Activated B cell treated with CpG ODN at 0.5 μM for 24 hours (primary cell): Measurements from ENCODE around the gene TMEM200A. TPM values are rescaled to one million over a fixed set of nuclear protein-coding genes. Genes with fewer than 3 reads are reported as not detected.

ENCODE experiments used
- ATAC-seq: fragments of 200-7000 bp; cut with Tn5 transposase; one replicate; pipeline ENCODE4 v1.10.0; 2021; ENCODE audit warnings: low read depth, mild to moderate bottlenecking, moderate library complexity
- CTCF ChIA-PET: fragments of 350-600 bp; sonication (Branson Sonifier 250); formaldehyde crosslinking; loops from one replicate; lab custom pipeline; 2021; ENCODE audit warnings: antibody characterized with exemption; lab: Charles Lee
- POLR2A ChIA-PET: fragments of 350-600 bp; sonication (Branson Sonifier 250); formaldehyde crosslinking; loops from one replicate; lab custom pipeline; 2021; ENCODE audit warnings: antibody characterized with exemption; lab: Charles Lee
- DNase-seq: peaks from one replicate; pipeline ENCODE4 v3.0.0; 2022
- H3K27ac Mint-ChIP-seq: one replicate; pipeline ENCODE4 v1.8.0; 2020; ENCODE audit warnings: mixed read lengths
- H3K27me3 Mint-ChIP-seq: one replicate; pipeline ENCODE4 v1.8.0; 2021; ENCODE audit warnings: mixed read lengths
- H3K36me3 Mint-ChIP-seq: one replicate; pipeline ENCODE4 v1.8.0; 2021; ENCODE audit warnings: low read depth, mixed read lengths
- H3K4me1 Mint-ChIP-seq: one replicate; pipeline ENCODE4 v1.8.0; 2021; ENCODE audit warnings: mixed read lengths
- H3K4me3 Mint-ChIP-seq: one replicate; pipeline ENCODE4 v1.8.0; 2020; ENCODE audit warnings: mild to moderate bottlenecking, mixed read lengths
- H3K9me3 Mint-ChIP-seq: one replicate; pipeline ENCODE4 v1.8.0; 2020; ENCODE audit warnings: mixed read lengths
- intact Hi-C: fragments of 100-400 bp; cut with micrococcal nuclease; formaldehyde crosslinking; loops from one replicate; pipeline ENCODE4 v1.15.1; 2024
- total RNA-seq: library from RNA; stranded (reverse); gene quantifications from 2 replicates; pipeline ENCODE4 v1.2.3, GENCODE V29; 2022
- TF ChIP-seq, protein P1 (sequence below): fragments of 200-600 bp; IDR thresholded peaks from one replicate; pipeline ENCODE4 v1.8.0; 2022; ENCODE audit warnings: antibody characterized with exemption, mild to moderate bottlenecking

Gene TMEM200A
- total RNA-seq, 1 donor from 2014 or later: 1.1 TPM

DNA sequence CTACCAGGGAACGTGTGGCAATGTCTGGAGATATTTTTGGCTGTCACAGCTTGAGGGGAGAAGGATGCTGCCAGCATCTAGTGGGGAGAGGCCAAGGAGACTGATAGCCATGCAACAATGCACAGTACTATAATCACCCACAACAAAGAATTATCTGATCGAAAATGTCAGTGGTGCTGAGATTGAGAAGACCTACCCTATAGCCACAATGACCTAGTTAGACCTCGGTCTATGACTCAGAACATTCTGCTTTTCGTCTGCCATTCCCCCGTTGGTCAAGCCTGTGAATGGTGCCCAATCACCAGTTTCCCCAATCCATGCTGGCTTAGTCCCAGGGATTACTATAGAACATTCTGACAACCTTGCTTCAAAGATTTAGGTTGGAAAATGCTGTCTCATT, 93.5 kb downstream of the TMEM200A start:
- H3K4me3 Mint-ChIP-seq: no peak overlapping the region
- no peak overlapping the region for H3K27ac Mint-ChIP-seq
- TF ChIP-seq, protein P1, sequence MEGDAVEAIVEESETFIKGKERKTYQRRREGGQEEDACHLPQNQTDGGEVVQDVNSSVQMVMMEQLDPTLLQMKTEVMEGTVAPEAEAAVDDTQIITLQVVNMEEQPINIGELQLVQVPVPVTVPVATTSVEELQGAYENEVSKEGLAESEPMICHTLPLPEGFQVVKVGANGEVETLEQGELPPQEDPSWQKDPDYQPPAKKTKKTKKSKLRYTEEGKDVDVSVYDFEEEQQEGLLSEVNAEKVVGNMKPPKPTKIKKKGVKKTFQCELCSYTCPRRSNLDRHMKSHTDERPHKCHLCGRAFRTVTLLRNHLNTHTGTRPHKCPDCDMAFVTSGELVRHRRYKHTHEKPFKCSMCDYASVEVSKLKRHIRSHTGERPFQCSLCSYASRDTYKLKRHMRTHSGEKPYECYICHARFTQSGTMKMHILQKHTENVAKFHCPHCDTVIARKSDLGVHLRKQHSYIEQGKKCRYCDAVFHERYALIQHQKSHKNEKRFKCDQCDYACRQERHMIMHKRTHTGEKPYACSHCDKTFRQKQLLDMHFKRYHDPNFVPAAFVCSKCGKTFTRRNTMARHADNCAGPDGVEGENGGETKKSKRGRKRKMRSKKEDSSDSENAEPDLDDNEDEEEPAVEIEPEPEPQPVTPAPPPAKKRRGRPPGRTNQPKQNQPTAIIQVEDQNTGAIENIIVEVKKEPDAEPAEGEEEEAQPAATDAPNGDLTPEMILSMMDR: no peak
- no peaks in the 10 kb centered on the region for H3K36me3 Mint-ChIP-seq
- POLR2A ChIA-PET: no interaction called here
- ATAC-seq (no peak), DNase-seq (no peak)
- no peaks in the 10 kb centered on the region for H3K4me1 Mint-ChIP-seq
- intact Hi-C loops: no loop called here
- H3K27me3 Mint-ChIP-seq: peaks cover 6% of the 10 kb centered on the region
- H3K9me3 Mint-ChIP-seq: no peaks in the 10 kb centered on the region
- CTCF ChIA-PET: no interaction called here

DNA sequence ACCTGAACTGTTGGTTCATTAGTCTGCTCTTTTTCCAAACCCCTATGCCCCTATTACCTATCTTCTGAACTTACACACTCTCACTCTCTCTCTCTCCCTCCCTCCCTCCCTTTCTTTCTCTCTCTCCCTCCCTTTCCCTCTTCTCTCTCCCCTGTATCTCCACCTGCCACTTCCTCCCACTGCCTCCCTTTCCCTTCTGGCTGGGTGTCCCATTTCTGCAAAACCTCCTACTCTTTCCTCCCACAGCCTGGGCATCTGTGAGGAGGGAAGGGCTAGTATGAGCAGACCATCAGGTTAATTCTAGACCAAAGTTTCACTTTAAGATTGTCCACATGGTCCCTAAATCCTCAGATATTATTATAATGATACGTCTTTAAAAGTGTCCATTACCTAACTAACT, 95.1 kb downstream of the TMEM200A start:
- ATAC-seq (no peak), DNase-seq (no peak)
- H3K9me3 Mint-ChIP-seq: no peaks in the 10 kb centered on the region
- ChIA-PET POLR2A (no interaction called here), CTCF (no interaction called here)
- no peak overlapping the region for H3K4me3 Mint-ChIP-seq
- no peaks in the 10 kb centered on the region for H3K4me1 Mint-ChIP-seq
- H3K36me3 Mint-ChIP-seq: no peaks in the 10 kb centered on the region
- peaks cover 6% of the 10 kb centered on the region for H3K27me3 Mint-ChIP-seq
- no peak overlapping the region for H3K27ac Mint-ChIP-seq
- intact Hi-C loops: no loop called here
- TF ChIP-seq, protein P1: no peak

DNA sequence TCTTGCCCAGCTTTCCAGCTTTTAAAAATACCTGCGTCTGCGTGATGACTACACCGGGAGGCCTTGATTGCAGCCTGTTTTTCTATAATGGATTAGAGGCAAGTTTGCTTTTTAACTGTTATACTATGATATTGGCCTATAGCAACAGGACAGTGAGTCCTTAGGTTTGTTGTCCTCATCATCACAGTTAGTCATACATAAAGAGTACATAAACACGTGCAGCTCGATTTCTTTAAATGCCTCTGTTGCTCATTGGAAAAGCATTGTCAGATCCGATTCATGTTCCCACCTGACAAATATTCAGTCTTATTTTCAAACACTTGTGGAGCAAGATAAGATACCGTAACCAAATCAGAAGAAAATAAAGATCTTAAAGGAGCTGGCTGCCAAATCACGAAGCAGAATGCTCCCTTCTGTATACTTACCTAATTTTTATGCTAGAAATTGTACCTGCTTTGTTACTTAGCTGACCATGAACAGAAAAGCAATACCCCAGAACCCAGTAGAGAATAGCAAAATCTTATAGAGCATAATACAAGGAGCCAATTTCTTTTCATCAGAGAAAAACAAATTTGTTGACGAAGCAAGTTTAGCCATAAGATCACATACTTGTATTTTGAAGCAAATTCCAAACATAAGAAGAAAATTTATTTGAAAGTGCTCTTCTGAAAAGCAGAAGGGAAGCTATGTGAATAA, 100.4 kb downstream of the TMEM200A start:
- ATAC-seq: no peak
- CTCF ChIA-PET: no interaction called here
- TF ChIP-seq, protein P1: no peak
- DNase-seq: no peak
- no peaks in the 10 kb centered on the region for H3K4me1 Mint-ChIP-seq
- no peaks in the 10 kb centered on the region for H3K36me3 Mint-ChIP-seq
- POLR2A ChIA-PET: no interaction called here
- peaks cover 3% of the 10 kb centered on the region for H3K27me3 Mint-ChIP-seq
- no peaks in the 10 kb centered on the region for H3K9me3 Mint-ChIP-seq
- no peak overlapping the region for H3K4me3 Mint-ChIP-seq
- H3K27ac Mint-ChIP-seq: no peak overlapping the region
- intact Hi-C loops: no loop called here

DNA sequence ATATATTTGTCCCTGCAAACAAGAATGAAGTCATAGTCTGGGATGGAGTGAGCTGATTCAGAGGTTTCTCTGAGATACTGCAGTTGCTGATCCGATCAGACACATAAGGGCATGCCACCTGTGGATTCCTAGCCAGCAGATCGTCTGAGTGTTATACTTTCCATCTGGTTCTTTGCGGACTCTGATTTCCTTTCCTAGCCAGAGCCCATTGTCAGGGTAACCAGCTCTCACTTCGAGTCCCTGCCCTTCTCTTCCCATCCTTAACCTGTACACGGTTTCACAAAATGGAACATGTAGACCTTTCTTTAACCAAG, 100.9 kb downstream of the TMEM200A start:
- no peaks in the 10 kb centered on the region for H3K36me3 Mint-ChIP-seq
- POLR2A ChIA-PET: no interaction called here
- H3K27me3 Mint-ChIP-seq: peaks cover 3% of the 10 kb centered on the region
- TF ChIP-seq, protein P1: no peak
- H3K27ac Mint-ChIP-seq: no peak overlapping the region
- CTCF ChIA-PET: no interaction called here
- ATAC-seq: no peak
- H3K4me1 Mint-ChIP-seq: no peaks in the 10 kb centered on the region
- intact Hi-C loops: no loop called here
- DNase-seq: no peak
- H3K9me3 Mint-ChIP-seq: no peaks in the 10 kb centered on the region
- no peak overlapping the region for H3K4me3 Mint-ChIP-seq

DNA sequence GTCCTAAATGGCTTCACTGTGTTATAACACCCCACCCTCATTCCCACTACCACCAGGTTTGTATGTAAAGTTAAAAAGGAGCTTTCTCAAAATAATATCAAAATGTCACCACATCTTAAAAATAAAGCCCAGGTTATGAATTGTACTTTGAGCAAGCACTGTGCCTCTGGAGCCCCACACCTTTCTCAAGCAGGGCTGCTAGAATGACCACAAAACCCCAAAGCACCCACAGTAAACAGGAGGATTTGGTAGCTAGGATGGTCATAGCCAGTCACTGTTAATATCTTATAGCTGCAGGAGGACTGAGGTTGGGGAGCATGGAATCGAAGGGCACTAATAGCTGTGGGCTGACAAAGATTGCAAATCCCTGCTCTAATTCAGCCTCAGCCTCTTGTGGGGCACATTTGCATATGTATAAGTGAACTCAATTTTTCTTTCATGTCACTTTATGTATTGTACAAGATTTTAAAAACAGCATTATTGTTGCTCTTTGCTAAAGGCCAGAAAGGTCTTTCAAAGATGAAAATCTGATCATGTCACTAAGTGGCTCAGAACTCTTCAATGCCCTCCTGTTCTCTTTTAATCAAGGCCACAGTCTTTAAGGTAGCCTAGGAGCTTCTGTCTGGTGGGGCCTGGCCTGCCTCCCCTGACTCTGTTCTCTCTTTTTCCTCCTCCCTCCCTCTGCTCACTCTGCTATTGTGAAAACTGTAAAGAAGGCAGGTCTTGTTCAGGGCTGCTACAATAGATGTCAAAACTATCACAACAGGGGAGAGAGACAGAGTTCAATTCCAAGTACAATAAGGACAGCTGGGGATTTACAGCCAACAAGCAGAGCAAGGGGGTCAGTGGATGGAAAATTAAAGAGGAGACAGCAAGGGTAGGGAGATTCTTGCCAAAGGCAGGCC, 101.6 kb downstream of the TMEM200A start:
- POLR2A ChIA-PET: no interaction called here
- no peak for DNase-seq
- H3K27me3 Mint-ChIP-seq: peaks cover 3% of the 10 kb centered on the region
- no peaks in the 10 kb centered on the region for H3K9me3 Mint-ChIP-seq
- no peaks in the 10 kb centered on the region for H3K36me3 Mint-ChIP-seq
- H3K4me3 Mint-ChIP-seq: no peak overlapping the region
- H3K27ac Mint-ChIP-seq: no peak overlapping the region
- TF ChIP-seq, protein P1: no peak
- H3K4me1 Mint-ChIP-seq: no peaks in the 10 kb centered on the region
- intact Hi-C loops: no loop called here
- CTCF ChIA-PET: no interaction called here
- ATAC-seq: no peak
